H1 (cell line): Measurements from ENCODE around the gene CUX1. TPM values are rescaled to one million over a fixed set of nuclear protein-coding genes. Genes with fewer than 3 reads are reported as not detected.

Experiments
- CTCF ChIA-PET: fragments of 300-600 bp; sonication (Branson Sonifier 250); formaldehyde crosslinking; loops from one replicate; lab custom pipeline; 2021; ENCODE audit not compliant: partially characterized antibody; lab: Charles Lee
- POLR2A ChIA-PET: fragments of 300-600 bp; sonication (Branson Sonifier 250); formaldehyde crosslinking; loops from one replicate; lab custom pipeline; 2021; ENCODE audit warnings: inconsistent platforms; ENCODE audit not compliant: partially characterized antibody; lab: Charles Lee
- DNase-seq, 2 experiments: peaks; one replicate each; pipeline versions ENCODE4 v3.0.0 to v3.0.0-alpha.2; 2010 to 2022; ENCODE audit warnings: low spot score in 2 of 2, low read depth in 1 of 2, mixed read lengths in 1 of 2
- FAIRE-seq: peaks from 2 replicates; lab custom pipeline; 2011; peaks lifted over from hg19 to GRCh38; lab: Jason Lieb, UNC
- H2AFZ ChIP-seq: 2 replicates; pipeline ENCODE4 v1.8.1; 2012; ENCODE audit warnings: low read length, inconsistent platforms
- H2AK5ac ChIP-seq: 2 replicates; pipeline ENCODE4 v1.6.1; 2013; ENCODE audit warnings: low read depth, low read length
- H2BK120ac ChIP-seq: replicated peaks from 2 replicates; pipeline ENCODE3; 2013; ENCODE audit warnings: low read depth, low read length, inconsistent platforms
- H2BK12ac ChIP-seq: 2 replicates; pipeline ENCODE4 v1.6.1; 2013; ENCODE audit warnings: low read depth, low read length
- H2BK15ac ChIP-seq: 2 replicates; pipeline ENCODE4 v1.6.1; 2013; ENCODE audit warnings: low read length
- H2BK20ac ChIP-seq: 2 replicates; pipeline ENCODE4 v1.6.1; 2013; ENCODE audit warnings: low read length
- H2BK5ac ChIP-seq: 2 replicates; pipeline ENCODE4 v1.6.1; 2013; ENCODE audit warnings: low read depth, low read length
- H3K14ac ChIP-seq: 2 replicates; pipeline ENCODE4 v1.6.1; 2013; ENCODE audit warnings: inconsistent platforms; ENCODE audit not compliant: insufficient read length
- H3K18ac ChIP-seq: 2 replicates; pipeline ENCODE4 v1.6.1; 2013; ENCODE audit warnings: low read length; ENCODE audit errors: extremely low read depth
- H3K23ac ChIP-seq: 2 replicates; pipeline ENCODE4 v1.6.1; 2013; ENCODE audit warnings: inconsistent platforms; ENCODE audit not compliant: insufficient read length
- H3K23me2 ChIP-seq: 2 replicates; pipeline ENCODE4 v1.6.1; 2013; ENCODE audit warnings: low read depth, low read length
- H3K27ac ChIP-seq: 2 replicates; pipeline ENCODE4 v1.6.1; 2011; ENCODE audit warnings: low read depth, low read length, inconsistent platforms
- H3K27me3 ChIP-seq, 4 experiments: replicated peaks in 1 of 4; 1 replicate in 1 of 4; 2 replicates in 3 of 4; pipeline versions ENCODE4 v1.6.1 to v1.8.1; 2011 to 2013; ENCODE audit warnings: low read length in 3 of 4, mild to moderate bottlenecking in 3 of 4, inconsistent platforms in 2 of 4, mixed read lengths in 2 of 4, moderate library complexity in 1 of 4; ENCODE audit not compliant: control insufficient read depth in 3 of 4, insufficient read depth in 3 of 4; ENCODE audit errors: extremely low read depth in 1 of 4
- H3K36me3 ChIP-seq, 4 experiments: 2 replicates each; pipeline versions ENCODE4 v1.6.1 to v1.8.1; 2011 to 2013; ENCODE audit warnings: mild to moderate bottlenecking in 4 of 4, low read length in 3 of 4, moderate library complexity in 2 of 4, control low read depth in 1 of 4, inconsistent platforms in 1 of 4; ENCODE audit not compliant: insufficient read depth in 4 of 4, control insufficient read depth in 2 of 4
- H3K4ac ChIP-seq: replicated peaks from 2 replicates; pipeline ENCODE3; 2013; ENCODE audit warnings: low read length, low read depth, mixed read lengths, inconsistent platforms; ENCODE audit not compliant: insufficient read length
- H3K4me1 ChIP-seq, 4 experiments: replicated peaks in 1 of 4; 1 replicate in 1 of 4; 2 replicates in 3 of 4; pipeline versions ENCODE4 v1.6.1 to v1.8.1; 2011 to 2013; ENCODE audit warnings: low read length in 3 of 4, inconsistent platforms in 2 of 4, mixed read lengths in 1 of 4; ENCODE audit not compliant: insufficient read depth in 4 of 4, control insufficient read depth in 3 of 4
- H3K4me2 ChIP-seq, 2 experiments: 2 replicates each; pipeline versions ENCODE4 v1.6.1 to v1.8.1; 2011 to 2013; ENCODE audit warnings: low read depth in 2 of 2, low read length in 2 of 2, control low read depth in 1 of 2, inconsistent platforms in 1 of 2, mild to moderate bottlenecking in 1 of 2; ENCODE audit not compliant: insufficient read depth in 1 of 2
- H3K4me3 ChIP-seq, 4 experiments: fragments of 200-600, 300-600 bp in 1 of 4; sonication (generic), shearing (Covaris generic), sonication (Bioruptor Twin) in 1 of 4; 2 replicates each; pipeline versions ENCODE4 v1.5.1 to v1.8.1; 2011 to 2016; ENCODE audit warnings: low read length in 4 of 4, low read depth in 3 of 4, control low read depth in 2 of 4, inconsistent platforms in 2 of 4, mild to moderate bottlenecking in 2 of 4, mixed read lengths in 1 of 4, moderate library complexity in 1 of 4; ENCODE audit not compliant: insufficient read depth in 2 of 4; ENCODE audit errors: extremely low read depth in 1 of 4
- H3K56ac ChIP-seq: replicated peaks from 2 replicates; pipeline ENCODE3; 2013; ENCODE audit warnings: low read depth, mild to moderate bottlenecking, mixed read lengths, low read length, inconsistent platforms; ENCODE audit not compliant: insufficient read length
- H3K79me1 ChIP-seq: 2 replicates; pipeline ENCODE4 v1.6.1; 2013; ENCODE audit warnings: low read depth, low read length, control low read depth
- H3K79me2 ChIP-seq, 2 experiments: 2 replicates each; pipeline versions ENCODE4 v1.6.1 to v1.8.1; 2012 to 2013; ENCODE audit warnings: low read length in 2 of 2, mild to moderate bottlenecking in 2 of 2, inconsistent platforms in 1 of 2; ENCODE audit not compliant: insufficient read depth in 2 of 2, control insufficient read depth in 1 of 2
- H3K9ac ChIP-seq, 4 experiments: replicated peaks in 1 of 4; 1 replicate in 1 of 4; 2 replicates in 3 of 4; pipeline versions ENCODE4 v1.6.1 to v1.8.1; 2011 to 2013; ENCODE audit warnings: low read depth in 3 of 4, low read length in 3 of 4, control low read depth in 2 of 4, mild to moderate bottlenecking in 2 of 4, moderate library complexity in 2 of 4, inconsistent platforms in 1 of 4; ENCODE audit errors: extremely low read depth in 1 of 4
- H3K9me3 ChIP-seq, 2 experiments: 2 replicates each; pipeline versions ENCODE4 v1.6.1 to v1.8.1; 2012 to 2013; ENCODE audit warnings: mild to moderate bottlenecking in 2 of 2, moderate library complexity in 2 of 2, control low read depth in 1 of 2, inconsistent platforms in 1 of 2, low read depth in 1 of 2, low read length in 1 of 2, mixed read lengths in 1 of 2; ENCODE audit not compliant: insufficient read depth in 2 of 2
- H4K20me1 ChIP-seq, 2 experiments: replicated peaks in 1 of 2; 2 replicates each; pipeline versions ENCODE3 to v1.8.1; 2011 to 2013; ENCODE audit warnings: inconsistent platforms in 2 of 2, low read length in 2 of 2, mild to moderate bottlenecking in 1 of 2; ENCODE audit not compliant: insufficient read depth in 2 of 2, control insufficient read depth in 1 of 2
- H4K5ac ChIP-seq: 2 replicates; pipeline ENCODE4 v1.6.1; 2013; ENCODE audit warnings: low read length, low read depth, mixed read lengths, inconsistent platforms; ENCODE audit not compliant: insufficient read length
- H4K8ac ChIP-seq: 2 replicates; pipeline ENCODE4 v1.8.0; 2013; ENCODE audit warnings: mild to moderate bottlenecking, moderate library complexity, low read length, inconsistent platforms; ENCODE audit not compliant: insufficient read depth; ENCODE audit errors: extremely low read depth
- H4K91ac ChIP-seq: replicated peaks from 2 replicates; pipeline ENCODE3; 2013; ENCODE audit warnings: low read length, mixed read lengths, inconsistent platforms; ENCODE audit not compliant: insufficient read length
- CBX8 ChIP-seq: fragments of 300-800, 300-1000 bp; sonication (generic); IDR thresholded peaks from 2 replicates; pipeline ENCODE4 v1.7.1; 2016; ENCODE audit warnings: low read depth, low read length, borderline replicate concordance
- HDAC2 ChIP-seq, 2 experiments: fragments of 300-600 bp in 1 of 2; sonication (generic) in 1 of 2; IDR thresholded peaks; 2 replicates each; pipeline ENCODE4 v1.6.1; 2011 to 2012; ENCODE audit warnings: low read depth in 2 of 2, low read length in 2 of 2, mild to moderate bottlenecking in 2 of 2, moderate library complexity in 2 of 2, borderline replicate concordance in 1 of 2, inconsistent platforms in 1 of 2
- WGBS, 2 experiments: shearing (Covaris generic) in 1 of 2; methylation state at CpG; one replicate each; pipeline versions ENCODE4 v1.1.6 to v1.1.7; 2013 to 2015; ENCODE audit warnings: low lambda C conversion rate in 2 of 2, mixed read lengths in 2 of 2, inconsistent platforms in 1 of 2, low coverage in 1 of 2, missing lambda C conversion rate in 1 of 2; ENCODE audit not compliant: insufficient replicate concordance in 2 of 2, insufficient coverage in 1 of 2, insufficient read length in 1 of 2; ENCODE audit errors: extremely low coverage in 1 of 2, missing lambda C conversion rate in 1 of 2; 5-methylcytosine and 5-hydroxymethylcytosine counted together
- polyA plus RNA-seq, 7 experiments: library from polyadenylated mRNA; depleted of rRNA in 3 of 7; stranded (reverse) in 5 of 7; unstranded in 2 of 7; fragments of >200 nt in 5 of 7; fragments of 200-250 nt in 2 of 7; gene quantifications; 1 replicate in 5 of 7; 2 replicates in 1 of 7; 4 replicates in 1 of 7; pipeline versions ENCODE4 v1.2.1 to v1.2.3, GENCODE V29; 2011 to 2013; ENCODE audit warnings: missing spikeins in 2 of 7, mixed read lengths in 2 of 7
- total RNA-seq: library from RNA; stranded (reverse); fragmentation: NEBNext Ultra II Directional; extraction: Animal tissue kit (Norgen Biotek cat#: 25700); gene quantifications from 2 replicates; pipeline ENCODE4 v1.2.1, GENCODE V29; 2021

Gene CUX1
- total and polyA plus RNA-seq, 2 of the 8 experiments (the other 6 are each of a cell fraction or from before 2014, with no cell fraction given) = 21.6 to 65.9 TPM

DNA sequence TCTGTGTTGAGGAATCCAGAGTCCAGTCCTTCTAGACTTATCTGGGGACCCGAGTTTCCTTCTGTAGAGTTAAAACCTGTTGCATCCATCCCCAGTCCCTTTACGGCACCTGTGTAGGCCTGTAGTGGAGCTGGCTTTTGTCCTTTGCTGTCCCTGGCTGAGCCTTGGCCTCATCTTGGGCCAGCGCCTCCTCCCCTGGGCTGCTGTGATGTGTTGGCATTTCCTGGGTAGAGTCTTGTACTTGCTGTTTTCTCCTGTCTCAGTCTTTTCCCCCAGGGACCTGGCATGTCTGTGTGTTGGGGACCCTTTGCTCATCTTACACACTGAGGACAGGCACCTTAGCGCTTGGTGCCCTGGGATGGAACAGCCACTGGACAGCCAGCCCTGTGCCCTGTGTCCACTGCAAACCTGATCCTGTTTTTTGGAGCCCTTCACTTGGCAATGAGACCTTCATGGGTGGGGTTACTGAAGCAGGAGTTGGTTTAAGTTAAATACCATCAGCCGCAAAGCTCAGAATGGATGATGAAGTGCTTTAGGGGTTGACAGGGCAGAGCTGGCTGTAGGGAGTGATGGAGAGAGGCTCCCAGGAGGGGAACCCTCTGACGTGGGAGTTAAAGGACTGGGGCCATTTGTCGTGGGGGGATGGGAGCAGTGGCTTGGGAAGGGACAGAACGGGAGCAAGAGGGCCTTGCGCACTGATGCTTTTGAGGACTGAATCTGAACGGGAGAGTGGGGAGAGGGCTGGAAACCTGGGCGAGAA, 50.9 kb downstream of the CUX1 start:
- DNase-seq = no peak
- ChIA-PET POLR2A (interaction anchor here (0.7 to 1.2 kb wide), 2 partner anchors 10 to 18 kb away, joined by 3 read pairs; no protein-coding TSS in a partner anchor), CTCF (interaction anchor here (0.9 to 2.3 kb wide), 4 partner anchors 10 to 88 kb away, joined by 3 to 12 read pairs (median 4); no protein-coding TSS in a partner anchor)
- Histone ChIP-seq H4K8ac (peak overlapping the region; percentile 73; the same call in 1 of the 2 replicates), H3K23me2 (0 out of 2 replicates have a peak, but pooled peaks cover 6% of the 10 kb centered on the region), H3K27me3 (no peaks in the 10 kb centered on the region), H3K4me2 (peak overlapping the region in 1 of 2 experiments; percentile 69; a peak in 1 of 4 replicates), H4K20me1 (peaks cover 19 to 31% of the 10 kb centered on the region in 2 experiments), H3K14ac (no peak overlapping the region), H2BK15ac (peak overlapping the region; percentile 81; the same call in 1 of the 2 replicates), H2AK5ac (peak overlapping the region; percentile 18), H2BK20ac (no peak overlapping the region), H3K9ac (no peak overlapping the region), H3K18ac (peak overlapping the region; percentile 60), H3K4ac (peak overlapping the region; percentile 17), H3K27ac (0 out of 2 replicates have a peak overlapping the region, but pooled peaks have one; percentile 35), H3K9me3 (no peaks in the 10 kb centered on the region), H3K4me1 (peaks cover 3 to 26% (median 22%) of the 10 kb centered on the region in 4 experiments), H4K5ac (no peak overlapping the region), H2AFZ (no peak overlapping the region), H3K36me3 (no peaks in the 10 kb centered on the region; a peak in 1 of 8 replicates), H4K91ac (peak overlapping the region; percentile 22), H3K79me1 (peaks cover 27% of the 10 kb centered on the region), H2BK12ac (peak overlapping the region; percentile 77), H2BK5ac (peak overlapping the region; percentile 92), H3K56ac (no peak overlapping the region), H3K79me2 (peaks cover 19 to 100% of the 10 kb centered on the region in 2 experiments), H3K23ac (no peak overlapping the region), H3K4me3 (no peak overlapping the region), H2BK120ac (no peak overlapping the region)
- no peak for FAIRE-seq
- 79% methylated on average over 10 of the region's 11 CpGs; no CpG with 5 or more reads in 1 of the 2 experiments for WGBS, 2 experiments
- no peak for TF ChIP-seq HDAC2 (IDR thresholded peaks at IDR 0.05; ENCODE audit: borderline replicate concordance in 1 of 2, low read depth in 2 of 2, low read length in 2 of 2)
- no peak for TF ChIP-seq CBX8
